ENCODE data around the gene TBPL1.

DNA sequence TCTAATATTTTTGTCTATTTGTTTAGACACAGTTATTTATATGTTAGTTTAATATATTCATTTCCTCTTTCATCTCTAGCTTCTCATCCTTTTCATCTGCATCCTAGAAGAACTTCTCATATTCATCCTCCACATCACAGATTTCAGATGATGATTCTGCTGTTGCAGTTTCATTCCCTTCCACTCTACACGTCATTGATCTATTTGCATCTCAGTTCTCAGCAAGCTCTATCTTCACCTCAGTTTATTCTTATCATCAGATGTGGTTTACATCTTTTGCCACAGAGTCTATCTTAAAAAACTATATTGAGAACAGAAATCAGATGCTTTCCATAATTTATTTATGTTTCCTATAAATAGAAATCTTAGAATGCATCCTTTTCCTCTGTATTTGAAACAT, 86.1 kb downstream of the TBPL1 start:
- TF ChIP-seq, protein P1, sequence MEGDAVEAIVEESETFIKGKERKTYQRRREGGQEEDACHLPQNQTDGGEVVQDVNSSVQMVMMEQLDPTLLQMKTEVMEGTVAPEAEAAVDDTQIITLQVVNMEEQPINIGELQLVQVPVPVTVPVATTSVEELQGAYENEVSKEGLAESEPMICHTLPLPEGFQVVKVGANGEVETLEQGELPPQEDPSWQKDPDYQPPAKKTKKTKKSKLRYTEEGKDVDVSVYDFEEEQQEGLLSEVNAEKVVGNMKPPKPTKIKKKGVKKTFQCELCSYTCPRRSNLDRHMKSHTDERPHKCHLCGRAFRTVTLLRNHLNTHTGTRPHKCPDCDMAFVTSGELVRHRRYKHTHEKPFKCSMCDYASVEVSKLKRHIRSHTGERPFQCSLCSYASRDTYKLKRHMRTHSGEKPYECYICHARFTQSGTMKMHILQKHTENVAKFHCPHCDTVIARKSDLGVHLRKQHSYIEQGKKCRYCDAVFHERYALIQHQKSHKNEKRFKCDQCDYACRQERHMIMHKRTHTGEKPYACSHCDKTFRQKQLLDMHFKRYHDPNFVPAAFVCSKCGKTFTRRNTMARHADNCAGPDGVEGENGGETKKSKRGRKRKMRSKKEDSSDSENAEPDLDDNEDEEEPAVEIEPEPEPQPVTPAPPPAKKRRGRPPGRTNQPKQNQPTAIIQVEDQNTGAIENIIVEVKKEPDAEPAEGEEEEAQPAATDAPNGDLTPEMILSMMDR (IDR thresholded peaks at IDR 0.05): no peak
- no peak for TF ChIP-seq POLR2AphosphoS5 (IDR thresholded peaks at IDR 0.05)
